NT2/D1 (cell line): ENCODE data around the gene AEBP1.

ENCODE experiments used
- DNase-seq: peaks from one replicate; pipeline ENCODE4 v3.0.0-alpha.2; 2011; ENCODE audit warnings: low read depth, low spot score
- H3K27me3 ChIP-seq: 2 replicates; pipeline ENCODE4 v1.6.0; 2011; ENCODE audit warnings: mild to moderate bottlenecking; ENCODE audit not compliant: insufficient read length, insufficient read depth
- H3K36me3 ChIP-seq: 2 replicates; pipeline ENCODE4 v1.6.1; 2011; ENCODE audit warnings: mild to moderate bottlenecking, low read length, mixed read lengths; ENCODE audit not compliant: insufficient read depth, insufficient read length
- H3K4me1 ChIP-seq: 2 replicates; pipeline ENCODE4 v1.5.1; 2011; ENCODE audit not compliant: insufficient read depth, insufficient read length
- H3K4me3 ChIP-seq: 2 replicates; pipeline ENCODE4 v1.5.1; 2011; ENCODE audit warnings: low read depth; ENCODE audit not compliant: insufficient read length
- H3K9ac ChIP-seq: 2 replicates; pipeline ENCODE4 v1.6.0; 2011; ENCODE audit warnings: low read depth; ENCODE audit not compliant: insufficient read length
- H3K9me3 ChIP-seq: 2 replicates; pipeline ENCODE4 v1.5.1; 2011; ENCODE audit warnings: mild to moderate bottlenecking, low read length; ENCODE audit not compliant: insufficient read depth
- SUZ12 ChIP-seq: IDR thresholded peaks from 2 replicates; pipeline ENCODE4 v1.6.1; 2011; ENCODE audit not compliant: insufficient read length, insufficient read depth; ENCODE audit errors: extremely low read depth
- YY1 ChIP-seq: IDR thresholded peaks from 2 replicates; pipeline ENCODE4 v1.6.1; 2011; ENCODE audit not compliant: insufficient read length, insufficient read depth
- ZNF274 ChIP-seq: IDR thresholded peaks from 2 replicates; pipeline ENCODE4 v1.6.1; 2011; ENCODE audit warnings: mild to moderate bottlenecking, low read depth, low read length

AEBP1 gene

DNA sequence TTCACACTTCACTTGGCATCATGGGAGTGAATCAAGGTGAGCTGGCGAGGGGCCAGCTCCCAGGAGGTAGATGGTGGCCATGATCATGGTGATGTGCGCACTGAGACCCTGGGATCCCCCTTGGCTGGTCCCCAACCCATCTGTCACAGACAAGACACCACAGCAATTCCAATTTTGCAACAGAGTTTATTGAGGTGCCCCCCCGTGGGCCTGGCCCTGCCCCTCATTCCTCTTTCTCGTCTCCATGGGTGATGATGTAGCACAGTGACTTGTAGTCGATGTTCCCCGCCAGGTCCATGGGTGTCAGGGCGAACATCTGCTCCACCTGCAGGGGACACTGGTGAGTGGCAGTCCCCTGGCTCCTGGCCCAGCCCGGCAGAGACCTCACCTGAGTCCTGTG, 34.6 kb downstream of the AEBP1 start:
- no peak overlapping the region for H3K9ac ChIP-seq
- H3K9me3 ChIP-seq: no peaks in the 10 kb centered on the region
- no peak for TF ChIP-seq SUZ12
- TF ChIP-seq YY1: no peak
- TF ChIP-seq ZNF274: no peak
- H3K4me1 ChIP-seq: peaks cover 5% of the 10 kb centered on the region
- H3K36me3 ChIP-seq: peaks cover 5% of the 10 kb centered on the region
- peaks cover 2% of the 10 kb centered on the region for H3K27me3 ChIP-seq
- no peak overlapping the region for H3K4me3 ChIP-seq
- DNase-seq: no peak

DNA sequence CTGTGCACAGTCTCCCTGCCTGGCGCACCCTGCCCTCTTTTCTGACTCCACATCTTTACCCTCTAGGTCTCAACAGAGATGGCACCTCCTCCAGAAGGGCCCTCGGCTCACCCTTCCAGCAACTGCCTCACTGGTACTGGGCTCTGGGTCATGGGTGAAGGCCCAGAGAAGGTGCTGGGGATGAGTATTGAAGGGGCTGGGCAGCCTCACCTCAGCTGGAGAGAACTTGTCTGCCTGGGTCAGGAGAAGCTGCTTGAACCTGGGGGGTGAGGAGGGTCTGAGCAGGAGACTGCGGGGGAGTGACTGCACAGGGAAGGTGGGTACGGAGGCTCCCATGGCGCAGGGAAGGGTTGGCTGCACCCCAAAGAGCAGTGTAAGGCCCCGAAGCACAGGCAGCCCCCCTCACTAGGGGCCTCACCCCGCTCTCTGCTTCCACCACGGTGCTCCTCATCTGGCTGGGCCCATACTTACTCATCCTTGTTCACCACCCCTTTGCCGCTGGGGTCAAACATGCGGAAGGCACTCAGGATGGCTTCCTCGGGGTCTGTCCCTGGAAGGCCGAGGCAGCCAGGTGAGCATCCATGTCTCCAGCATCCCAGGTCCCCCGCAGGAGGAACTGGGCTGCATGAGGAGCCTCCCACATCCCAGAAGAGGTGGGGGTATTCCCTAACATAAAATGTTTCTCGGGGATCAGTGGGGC, 35.3 kb downstream of the AEBP1 start:
- Histone ChIP-seq H3K9ac (no peak overlapping the region), H3K4me1 (peaks cover 5% of the 10 kb centered on the region), H3K27me3 (peaks cover 10% of the 10 kb centered on the region), H3K36me3 (peaks cover 5% of the 10 kb centered on the region), H3K9me3 (no peaks in the 10 kb centered on the region), H3K4me3 (no peak overlapping the region)
- TF ChIP-seq ZNF274: no peak
- TF ChIP-seq YY1: no peak
- no peak for TF ChIP-seq SUZ12
- DNase-seq: no peak

DNA sequence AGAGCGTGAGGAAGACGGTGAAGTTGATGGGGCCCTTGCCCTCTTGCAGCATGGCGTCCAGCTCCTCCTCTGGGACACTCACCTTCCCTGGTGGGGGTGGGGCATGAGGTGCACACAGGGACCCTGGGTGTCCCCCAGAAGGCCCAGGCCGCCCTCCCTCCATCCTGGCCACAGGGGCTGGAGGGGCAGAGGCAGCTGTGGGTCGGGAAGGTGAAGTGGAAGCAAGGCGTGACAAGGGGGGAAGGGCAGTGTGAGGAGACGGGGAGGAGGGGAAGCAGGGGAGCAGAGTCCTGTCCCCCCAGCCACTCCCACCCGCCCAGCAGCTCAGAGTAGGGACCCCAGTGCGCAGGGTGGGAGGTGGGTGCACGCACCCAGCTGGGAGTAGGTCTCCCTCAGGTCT, 36.2 kb downstream of the AEBP1 start:
- Histone ChIP-seq H3K4me1 (peaks cover 10% of the 10 kb centered on the region), H3K27me3 (peaks cover 18% of the 10 kb centered on the region), H3K9me3 (no peaks in the 10 kb centered on the region), H3K36me3 (peaks cover 5% of the 10 kb centered on the region), H3K9ac (no peak overlapping the region), H3K4me3 (no peak overlapping the region)
- DNase-seq: no peak
- TF ChIP-seq ZNF274 (no peak), SUZ12 (no peak), YY1 (no peak)

DNA sequence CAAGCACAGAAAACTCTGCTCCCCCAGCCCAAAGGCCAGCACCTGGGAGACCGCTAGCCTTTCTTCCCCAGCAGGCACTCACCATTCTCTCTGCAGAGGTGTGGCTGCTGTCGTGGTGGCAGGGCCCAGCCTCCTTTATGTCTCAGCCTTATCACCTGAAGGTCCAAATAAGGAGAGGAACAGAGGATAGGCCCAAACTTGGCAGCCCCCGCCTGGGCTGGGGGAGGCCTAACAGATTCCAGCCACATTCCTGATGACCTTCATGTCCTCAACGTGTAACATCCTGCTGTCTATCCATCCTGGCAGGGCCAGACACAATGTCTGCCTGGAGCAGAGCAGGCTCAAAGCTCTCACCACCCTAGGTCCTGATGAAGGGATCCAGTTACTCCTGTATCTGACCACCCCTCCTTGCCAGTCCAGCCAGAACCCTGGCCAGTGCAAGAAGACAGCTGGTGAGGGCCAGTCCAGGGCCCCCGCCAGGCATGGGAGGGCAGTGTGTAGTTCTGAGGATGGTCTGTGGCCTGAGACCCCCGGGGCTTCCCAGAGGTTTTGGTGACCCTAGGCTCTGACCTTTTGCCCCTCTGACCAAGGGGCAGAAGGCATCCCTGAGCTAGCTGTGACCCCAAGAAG, 37.2 kb downstream of the AEBP1 start, which contains the start of gene MYL7:
TSS of gene MYL7 (minus strand) at position 112 of the 630 bp plus-strand sequence. CDS start at position 85, 27 bp downstream.
- DNase-seq: no peak
- Histone ChIP-seq H3K9me3 (no peaks in the 10 kb centered on the region), H3K4me3 (no peak within 1 kb of the TSS), H3K4me1 (peaks cover 14% of the 10 kb centered on the region), H3K36me3 (peaks cover 5% of the 10 kb centered on the region), H3K9ac (no peak within 1 kb of the TSS), H3K27me3 (peaks cover 24% of the 10 kb centered on the region)
- TF ChIP-seq YY1 (no peak), ZNF274 (no peak), SUZ12 (no peak)

DNA sequence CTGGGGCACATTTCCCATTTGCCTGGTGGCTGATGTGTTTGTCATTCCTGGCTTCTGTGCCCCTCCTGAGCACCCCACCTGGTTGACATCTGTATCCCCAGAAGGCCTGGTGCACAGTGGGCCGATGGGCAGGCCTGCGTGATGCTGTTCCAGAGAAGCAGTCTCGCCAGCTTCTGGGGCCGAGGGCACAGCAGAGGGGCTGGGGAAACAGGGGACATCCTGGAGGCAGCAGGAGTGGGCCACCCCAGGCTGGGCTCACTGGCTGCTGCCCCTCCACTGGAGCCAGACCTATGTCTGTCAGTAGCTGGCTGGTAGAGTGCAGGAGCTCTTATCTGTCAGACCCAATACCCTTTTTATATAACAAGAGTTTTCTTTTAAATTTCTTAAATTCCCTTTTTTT, 37.9 kb downstream of the AEBP1 start:
- TF ChIP-seq ZNF274: no peak
- TF ChIP-seq SUZ12: no peak
- TF ChIP-seq YY1: no peak
- Histone ChIP-seq H3K36me3 (peaks cover 5% of the 10 kb centered on the region), H3K9me3 (no peaks in the 10 kb centered on the region), H3K9ac (no peak overlapping the region), H3K4me3 (no peak overlapping the region), H3K4me1 (peaks cover 19% of the 10 kb centered on the region), H3K27me3 (peaks cover 24% of the 10 kb centered on the region)
- no peak for DNase-seq

DNA sequence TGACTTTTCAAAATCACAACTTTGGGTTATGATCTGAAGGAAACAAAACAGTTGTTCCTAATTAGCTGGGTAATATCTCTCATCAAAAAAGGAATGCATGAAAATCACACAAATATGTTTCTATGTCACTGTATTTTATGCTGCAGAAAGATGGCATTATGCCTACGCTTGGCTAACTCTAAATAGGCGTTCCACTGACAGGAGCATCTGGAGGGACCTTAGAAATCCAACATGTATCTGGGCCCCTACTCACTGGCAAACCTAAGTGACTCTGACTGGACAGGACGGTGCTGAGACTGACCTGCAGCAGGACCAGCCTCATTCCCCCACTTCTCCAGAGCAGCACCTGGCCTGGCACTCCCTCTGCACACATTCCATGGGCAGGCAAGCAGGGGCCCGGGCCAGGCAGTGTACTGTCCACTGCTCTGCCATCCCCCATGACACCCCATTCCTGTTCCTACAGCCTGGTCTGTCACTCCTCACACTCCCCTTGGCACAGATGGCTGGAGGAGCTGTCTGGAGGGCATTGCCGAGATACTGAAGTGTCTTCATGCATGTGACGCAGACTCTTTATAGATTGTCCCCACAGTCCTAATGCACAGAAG, 39.6 kb downstream of the AEBP1 start:
- no peak for TF ChIP-seq SUZ12
- TF ChIP-seq YY1: no peak
- no peak for TF ChIP-seq ZNF274
- H3K9ac ChIP-seq: no peak overlapping the region

DNA sequence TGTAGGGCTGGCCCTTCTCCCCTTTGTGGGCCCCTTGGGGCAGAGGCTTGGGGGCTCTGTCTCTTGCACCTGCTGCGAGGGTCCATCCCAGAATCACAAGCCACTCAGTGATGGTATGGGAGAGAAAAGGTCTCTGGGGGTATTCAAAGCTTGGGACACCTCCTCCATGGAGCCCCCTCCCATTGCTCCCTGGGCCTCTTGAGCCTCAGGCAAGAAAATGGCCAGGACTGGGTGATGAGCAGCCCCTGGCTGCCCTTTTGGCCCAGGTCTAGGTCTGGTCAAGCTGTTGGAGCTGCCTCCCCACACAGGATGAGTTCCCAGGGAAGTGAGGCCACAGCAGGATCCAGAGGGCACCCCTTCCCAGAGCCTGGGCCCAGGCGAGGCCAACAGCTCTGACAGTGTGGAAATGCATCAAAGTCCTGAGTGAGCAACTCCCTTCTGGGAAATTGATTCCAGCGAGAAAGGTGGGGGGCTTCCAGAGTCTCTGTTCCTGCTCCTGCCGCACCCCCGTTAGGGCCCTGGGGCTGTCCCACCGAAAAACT, 40.4 kb downstream of the AEBP1 start:
- Histone ChIP-seq H3K4me1 (peaks cover 25% of the 10 kb centered on the region), H3K4me3 (no peak overlapping the region), H3K9me3 (no peaks in the 10 kb centered on the region), H3K27me3 (peaks cover 24% of the 10 kb centered on the region), H3K9ac (no peak overlapping the region), H3K36me3 (peaks cover 2% of the 10 kb centered on the region)
- no peak for TF ChIP-seq SUZ12
- no peak for TF ChIP-seq ZNF274
- TF ChIP-seq YY1: no peak
- no peak for DNase-seq

More for the DNA sequence above, 39.6 kb downstream of the AEBP1 start:
- Histone ChIP-seq H3K4me1 (peaks cover 25% of the 10 kb centered on the region), H3K27me3 (peaks cover 24% of the 10 kb centered on the region), H3K9me3 (no peaks in the 10 kb centered on the region), H3K4me3 (no peak overlapping the region), H3K36me3 (peaks cover 5% of the 10 kb centered on the region)
- no peak for DNase-seq
